ENCODE data around the gene SLC9C1.

Gene SLC9C1

GRCh38 chr3:112132975-112133448 is 161.0 kb downstream of the SLC9C1 start, which contains the start of gene GCSAM:
TSS of gene GCSAM (minus strand) at chr3:112133248. CDS start at chr3:112133120, 128 bp downstream.
- no peak for TF ChIP-seq CTCF (IDR thresholded peaks at IDR 0.05; ENCODE audit: control extremely low read depth, extremely low read depth, low read depth, missing control alignments)
- ChIA-PET CTCF (interaction anchor here (0.7 to 10.8 kb wide), 7 partner anchors 9 to 371 kb away, joined by 3 to 94 read pairs (median 6); partner anchors contain the start of gene SLC9C1), POLR2A (interaction anchor here (0.6 to 1.6 kb wide), 6 partner anchors 15 to 428 kb away, joined by 3 to 13 read pairs (median 3); partner anchors contain the start of genes ATG3 and SLC35A5)
- DNase-seq (ENCODE audit: extremely low spot score): peak; percentile 69

GRCh38 chr3:112132554-112132953 is 161.5 kb downstream of the SLC9C1 start:
- TF ChIP-seq CTCF (IDR thresholded peaks at IDR 0.05; ENCODE audit: control extremely low read depth, extremely low read depth, low read depth, missing control alignments): no peak
- ChIA-PET CTCF (interaction anchor here (0.7 to 10.8 kb wide), 7 partner anchors 9 to 372 kb away, joined by 3 to 94 read pairs (median 6); partner anchors contain the start of gene SLC9C1), POLR2A (interaction anchor here (0.6 to 1.6 kb wide), 5 partner anchors 15 to 273 kb away, joined by 3 to 13 read pairs (median 3); no protein-coding TSS in a partner anchor)
- no peak for DNase-seq (ENCODE audit: extremely low spot score)

GRCh38 chr3:112132088-112132487 is 161.9 kb downstream of the SLC9C1 start:
- ChIA-PET POLR2A (interaction anchor here (0.8 to 2.0 kb wide), 3 partner anchors 14 to 17 kb away, joined by 3 to 13 read pairs (median 9); no protein-coding TSS in a partner anchor), CTCF (interaction anchor here (0.7 to 10.8 kb wide), 6 partner anchors 8 to 372 kb away, joined by 3 to 94 read pairs (median 9); partner anchors contain the start of gene SLC9C1)
- DNase-seq (ENCODE audit: extremely low spot score): no peak
- TF ChIP-seq CTCF (IDR thresholded peaks at IDR 0.05; ENCODE audit: control extremely low read depth, extremely low read depth, low read depth, missing control alignments): no peak

GRCh38 chr3:112131111-112131510 is 162.9 kb downstream of the SLC9C1 start:
- no peak for DNase-seq (ENCODE audit: extremely low spot score)
- ChIA-PET CTCF (interaction anchor here (0.6 to 10.8 kb wide), 4 partner anchors 15 to 387 kb away, joined by 3 to 94 read pairs (median 16); no protein-coding TSS in a partner anchor), POLR2A (interaction anchor here (1.2 to 2.0 kb wide), 3 partner anchors 14 to 19 kb away, joined by 4 to 9 read pairs (median 6); no protein-coding TSS in a partner anchor)
- TF ChIP-seq CTCF (IDR thresholded peaks at IDR 0.05; ENCODE audit: control extremely low read depth, extremely low read depth, low read depth, missing control alignments): no peak

- CTCF ChIA-PET: interaction anchor here (0.6 to 10.8 kb wide), 3 partner anchors 15 to 45 kb away, joined by 3 to 94 read pairs (median 29); no protein-coding TSS in a partner anchor
- no peak for DNase-seq (ENCODE audit: extremely low spot score)
- POLR2A ChIA-PET: interaction anchor here (1.2 to 2.0 kb wide), 3 partner anchors 13 to 19 kb away, joined by 4 to 9 read pairs (median 6); no protein-coding TSS in a partner anchor
- no peak for TF ChIP-seq CTCF (IDR thresholded peaks at IDR 0.05; ENCODE audit: control extremely low read depth, extremely low read depth, low read depth, missing control alignments)
Measured at GRCh38 chr3:112130638-112130993, 163.4 kb downstream of the SLC9C1 start.

GRCh38 chr3:112129925-112130637 is 163.9 kb downstream of the SLC9C1 start:
- DNase-seq (ENCODE audit: extremely low spot score): no peak
- CTCF ChIA-PET: interaction anchor here (1.0 to 10.8 kb wide), 5 partner anchors 10 to 19 kb away, joined by 3 to 94 read pairs (median 28); no protein-coding TSS in a partner anchor
- POLR2A ChIA-PET: interaction anchor here (1.2 to 2.0 kb wide), 3 partner anchors 13 to 18 kb away, joined by 4 to 9 read pairs (median 6); no protein-coding TSS in a partner anchor

More at GRCh38 chr3:112129925-112130637, 163.9 kb downstream of the SLC9C1 start:
- TF ChIP-seq CTCF (IDR thresholded peaks at IDR 0.05; ENCODE audit: control extremely low read depth, extremely low read depth, low read depth, missing control alignments): no peak
